NCI-H187 treated with DMSO at 0.1 percent for 48 hours (cell line): ENCODE results near the gene ABCC11.
"Not testable (repeated sequence)": the region's sequence is repeated elsewhere in the genome, so short reads cannot be mapped to it uniquely, and the experiment has no call there.

Source experiments
- DNase-seq: peaks from one replicate; lab custom pipeline; 2025; lab: John Stamatoyannopoulos, UW

Gene ABCC11

DNA sequence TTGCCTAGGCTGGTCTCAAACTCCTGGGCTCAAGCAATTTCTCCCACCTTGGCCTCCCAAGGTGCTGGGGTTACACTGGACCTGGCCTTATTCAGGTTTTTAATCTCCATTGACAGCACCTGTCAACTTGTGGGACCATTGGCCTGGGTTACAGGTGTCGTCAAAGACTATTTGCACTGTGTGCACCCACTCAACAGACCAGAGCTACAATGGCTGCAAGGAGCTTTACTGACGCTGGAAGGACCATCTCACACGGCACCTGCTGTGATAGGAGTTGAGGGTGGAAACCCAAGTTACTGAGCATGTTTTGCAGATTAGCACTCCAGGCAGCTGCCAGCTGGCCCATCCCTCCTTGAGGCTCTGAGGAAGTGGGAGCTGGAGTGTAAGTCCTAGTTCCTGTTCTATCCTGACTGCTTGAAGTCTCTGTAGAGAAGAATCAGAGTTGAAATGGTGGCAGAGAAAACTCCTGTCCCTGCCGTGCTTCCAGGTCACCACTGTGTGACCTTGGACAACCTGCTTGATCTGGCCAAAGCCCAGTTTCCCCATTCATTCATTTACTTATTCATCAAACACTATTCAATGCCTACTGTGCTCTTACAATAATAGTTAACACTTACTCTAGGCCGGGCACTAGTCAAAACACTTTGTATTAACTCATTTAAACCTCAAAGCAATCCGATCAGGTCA is 45.7 kb downstream of the ABCC11 start:
- no peak for DNase-seq

- peak; percentile 57 for DNase-seq
These were observed 50.0 kb downstream of the ABCC11 start for GRCh38 chr16:48197294-48197693.

DNA sequence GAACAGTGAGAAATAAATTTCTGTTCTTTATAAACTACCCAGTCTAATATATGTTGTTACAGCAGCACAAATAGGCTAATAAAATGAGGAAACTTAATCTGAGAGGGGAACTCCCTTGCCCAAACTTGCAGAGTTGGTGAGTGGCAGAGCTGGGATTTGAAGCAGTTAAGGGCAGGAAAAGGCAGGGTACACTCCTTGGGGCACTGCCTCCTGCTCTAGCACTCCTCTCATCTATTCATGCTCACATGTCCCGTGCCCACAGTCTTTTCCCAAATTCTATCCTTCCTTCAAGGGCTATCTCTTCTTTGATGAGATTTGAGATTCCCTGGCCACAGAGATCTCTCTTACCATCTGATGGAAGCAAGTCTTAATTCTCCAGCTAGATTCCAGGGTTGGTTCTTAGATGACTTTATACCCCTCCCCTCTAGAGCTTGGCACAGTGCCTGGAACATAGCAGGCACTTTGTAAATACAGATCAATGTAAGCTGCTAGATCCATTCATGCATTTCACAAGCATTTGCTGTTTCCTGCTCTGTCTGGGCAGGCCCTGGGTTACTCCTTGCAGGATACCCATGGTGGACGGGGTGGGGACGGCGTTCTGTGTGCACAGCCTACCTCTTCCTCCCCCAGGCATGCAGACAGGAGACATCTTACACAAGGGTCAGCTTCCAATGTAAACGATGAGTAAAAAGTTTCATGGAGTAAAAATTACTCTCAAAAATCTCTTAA is 52.3 kb downstream of the ABCC11 start:
- no peak for DNase-seq

GRCh38 chr16:48193846-48194245 is 53.5 kb downstream of the ABCC11 start:
- DNase-seq = no peak

GRCh38 chr16:48188449-48189102 is 58.8 kb downstream of the ABCC11 start:
- no peak for DNase-seq

GRCh38 chr16:48187779-48188178 is 59.6 kb downstream of the ABCC11 start:
- no peak for DNase-seq

DNA sequence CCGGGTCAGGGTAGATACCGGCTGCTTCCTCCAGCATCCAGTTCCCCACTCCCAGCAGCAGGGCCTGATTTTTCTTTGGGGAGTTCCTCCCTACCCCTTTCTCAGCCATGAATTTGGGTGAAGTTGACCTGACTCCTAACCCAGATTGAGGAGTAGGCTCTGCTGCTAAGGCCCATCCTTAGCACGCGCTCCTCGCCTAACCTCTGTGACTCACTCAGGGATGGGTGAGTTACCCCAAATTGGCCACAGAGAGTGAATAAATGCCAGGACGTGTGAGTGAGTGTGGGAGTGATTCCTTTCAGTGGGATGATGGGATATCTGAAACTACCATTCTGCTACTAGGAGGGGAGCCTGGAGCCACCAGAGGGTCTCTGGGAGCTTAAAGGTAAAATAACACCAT is 62.7 kb downstream of the ABCC11 start:
- DNase-seq = no peak

DNA sequence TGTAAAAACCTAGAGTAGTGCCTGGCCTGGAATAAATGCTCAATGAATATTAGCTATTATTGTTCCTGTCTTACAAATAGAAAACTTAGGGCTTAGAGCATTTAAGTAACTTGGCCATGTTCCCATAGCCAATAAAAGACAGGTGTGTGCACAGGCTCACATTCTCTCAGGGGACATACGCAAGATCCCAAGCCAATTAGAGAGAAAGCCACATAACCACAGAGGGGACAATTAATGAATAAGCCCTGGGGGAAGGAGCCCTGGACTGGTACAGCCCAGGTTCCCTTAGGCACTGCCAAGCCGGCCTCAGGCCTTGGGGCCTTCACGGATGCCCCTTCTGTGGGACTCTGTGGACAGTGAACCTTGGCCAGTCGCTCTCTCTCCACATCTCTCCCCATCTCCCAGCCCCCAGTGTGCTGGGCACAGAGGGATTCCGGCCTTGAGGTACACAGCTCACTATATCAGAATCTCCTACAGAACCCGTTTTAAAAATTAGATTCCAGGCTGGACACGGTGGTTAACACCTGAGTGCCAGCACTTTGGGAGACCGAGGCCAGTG is 64.3 kb downstream of the ABCC11 start:
- no peak for DNase-seq

DNA sequence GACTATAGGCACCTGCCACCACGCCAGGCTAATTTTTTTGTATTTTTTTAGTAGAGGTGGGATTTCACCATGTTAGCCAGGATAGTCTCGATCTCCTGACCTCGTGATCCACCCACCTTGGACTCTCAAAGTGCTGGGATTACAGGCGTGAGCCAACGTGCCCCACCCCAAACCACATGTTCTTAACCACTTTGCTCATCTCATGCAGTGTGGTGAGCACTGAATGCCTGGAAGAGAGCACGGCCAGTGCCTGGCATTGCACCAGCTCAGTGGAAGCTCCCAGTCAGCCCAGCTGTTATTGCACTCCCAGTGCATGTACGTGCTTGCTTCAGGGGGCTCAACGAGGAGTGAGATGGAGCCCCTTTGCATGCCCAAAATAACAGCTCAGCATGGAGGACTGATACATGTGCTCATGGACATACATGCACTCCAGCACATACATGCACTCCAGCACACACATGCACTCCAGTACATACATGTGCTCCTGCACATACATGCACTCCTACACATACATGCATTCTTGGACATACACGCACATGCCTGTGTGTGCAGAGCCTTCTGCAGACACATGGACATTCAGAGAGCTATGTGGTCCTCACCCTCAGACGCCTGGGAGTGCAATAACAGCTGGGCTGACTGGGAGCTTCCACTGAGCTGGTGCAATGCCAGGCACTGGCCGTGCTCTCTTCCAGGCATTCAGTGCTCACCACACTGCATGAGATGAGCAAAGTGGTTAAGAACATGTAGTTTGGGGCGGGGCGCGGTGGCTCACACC is 65.4 kb downstream of the ABCC11 start:
- DNase-seq = not testable (repeated sequence)

DNA sequence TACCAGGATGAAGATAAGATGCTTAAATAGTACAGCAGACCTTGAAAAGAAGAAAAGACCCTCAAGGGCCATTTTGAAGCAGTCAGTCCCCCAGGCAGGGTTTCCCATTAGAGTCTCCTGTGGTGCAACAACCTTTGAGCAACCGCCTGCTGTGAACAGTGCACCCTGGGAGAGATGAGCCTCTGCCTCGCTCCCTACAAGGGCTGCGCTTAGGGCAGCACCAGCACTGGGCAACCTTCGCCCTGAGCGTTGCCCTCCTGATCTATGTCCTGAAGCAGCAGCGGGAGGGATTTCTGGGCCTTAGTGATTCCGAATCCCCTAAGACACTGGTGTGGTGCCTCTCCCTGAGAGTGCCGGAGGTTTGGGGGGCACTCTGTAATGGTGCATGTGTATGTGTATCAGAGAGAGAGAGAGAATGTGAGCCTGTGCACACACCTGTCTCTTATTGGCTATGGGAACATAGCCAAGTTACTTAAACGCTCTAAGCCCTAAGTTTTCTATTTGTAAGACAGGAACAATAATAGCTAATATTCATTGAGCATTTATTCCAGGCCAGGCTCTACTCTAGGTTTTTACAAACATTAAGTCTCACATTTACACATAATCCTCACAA is 66.4 kb downstream of the ABCC11 start:
- no peak for DNase-seq

DNA sequence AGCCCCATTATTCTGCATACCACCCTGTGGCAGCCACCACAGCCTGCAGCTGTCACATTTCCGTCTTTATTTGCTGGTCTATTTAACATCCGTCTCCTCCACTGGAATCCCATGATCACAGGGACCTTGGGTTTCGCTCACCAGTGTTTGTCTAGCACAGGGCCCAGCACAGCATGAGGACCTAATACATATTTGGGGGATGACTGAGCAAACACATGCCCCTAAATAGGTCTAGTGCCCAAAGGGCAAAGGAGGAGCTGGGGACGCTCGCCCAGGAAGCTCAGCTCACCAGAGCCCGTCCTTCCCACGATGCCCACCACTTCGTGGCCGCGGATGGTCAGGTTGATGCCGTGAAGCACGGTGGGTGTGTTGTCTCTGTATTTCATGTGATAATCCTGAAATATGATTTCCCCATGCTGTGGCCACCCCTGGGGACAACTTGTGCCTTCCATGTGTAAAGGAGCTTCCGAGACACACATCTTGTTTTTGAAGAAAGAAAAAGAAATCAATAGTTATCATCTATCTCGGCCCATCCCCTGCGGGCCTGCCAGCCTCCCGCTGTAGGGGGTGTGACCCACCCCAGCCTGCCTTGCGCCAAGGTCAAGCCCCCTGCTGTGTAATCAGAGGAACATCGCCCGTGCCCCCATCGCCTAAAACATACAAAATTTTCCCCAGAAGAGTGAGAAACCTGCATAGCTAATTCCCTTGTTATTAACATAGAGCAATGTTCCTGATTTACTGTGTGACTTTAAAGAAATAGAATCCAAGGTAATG is 70.5 kb downstream of the ABCC11 start:
- no peak for DNase-seq

- DNase-seq = no peak
These were observed 73.5 kb downstream of the ABCC11 start for GRCh38 chr16:48173889-48174288.

GRCh38 chr16:48172682-48173081 is 74.7 kb downstream of the ABCC11 start:
- DNase-seq = no peak

GRCh38 chr16:48169896-48170295 is 77.4 kb downstream of the ABCC11 start:
- no peak for DNase-seq

GRCh38 chr16:48168075-48168474 is 79.3 kb downstream of the ABCC11 start:
- no peak for DNase-seq

- not testable (repeated sequence) for DNase-seq
These were observed 80.7 kb downstream of the ABCC11 start for GRCh38 chr16:48166617-48167016.

DNA sequence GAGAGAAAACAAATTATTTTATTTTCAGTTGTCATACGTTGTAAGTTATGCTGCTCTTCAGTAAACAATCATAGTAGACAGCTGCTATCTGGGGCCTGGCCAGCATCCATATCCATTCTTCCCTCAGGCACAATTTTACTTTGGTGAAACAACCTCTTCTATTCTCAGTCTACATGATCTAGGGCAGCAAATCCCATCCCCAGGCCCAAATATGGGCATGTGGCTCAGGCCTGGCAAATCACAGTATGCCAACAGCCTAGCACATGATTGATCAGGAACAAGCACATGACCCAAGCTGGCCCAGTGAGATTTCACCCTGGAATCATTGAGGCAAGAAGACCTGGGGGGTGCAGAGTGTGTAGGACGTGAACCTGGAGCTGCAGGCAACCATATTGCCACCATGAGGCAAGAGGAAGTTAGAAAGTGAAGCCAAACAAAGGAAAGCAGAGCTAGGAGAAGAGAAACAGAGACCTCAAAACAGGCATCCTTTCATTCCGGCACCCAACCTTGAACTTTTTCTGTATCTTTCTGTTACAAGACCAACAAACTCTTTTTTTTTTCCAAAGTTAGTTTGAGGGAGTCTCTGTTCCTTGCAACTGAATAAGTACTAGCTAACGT is 81.3 kb downstream of the ABCC11 start:
- no peak for DNase-seq

DNA sequence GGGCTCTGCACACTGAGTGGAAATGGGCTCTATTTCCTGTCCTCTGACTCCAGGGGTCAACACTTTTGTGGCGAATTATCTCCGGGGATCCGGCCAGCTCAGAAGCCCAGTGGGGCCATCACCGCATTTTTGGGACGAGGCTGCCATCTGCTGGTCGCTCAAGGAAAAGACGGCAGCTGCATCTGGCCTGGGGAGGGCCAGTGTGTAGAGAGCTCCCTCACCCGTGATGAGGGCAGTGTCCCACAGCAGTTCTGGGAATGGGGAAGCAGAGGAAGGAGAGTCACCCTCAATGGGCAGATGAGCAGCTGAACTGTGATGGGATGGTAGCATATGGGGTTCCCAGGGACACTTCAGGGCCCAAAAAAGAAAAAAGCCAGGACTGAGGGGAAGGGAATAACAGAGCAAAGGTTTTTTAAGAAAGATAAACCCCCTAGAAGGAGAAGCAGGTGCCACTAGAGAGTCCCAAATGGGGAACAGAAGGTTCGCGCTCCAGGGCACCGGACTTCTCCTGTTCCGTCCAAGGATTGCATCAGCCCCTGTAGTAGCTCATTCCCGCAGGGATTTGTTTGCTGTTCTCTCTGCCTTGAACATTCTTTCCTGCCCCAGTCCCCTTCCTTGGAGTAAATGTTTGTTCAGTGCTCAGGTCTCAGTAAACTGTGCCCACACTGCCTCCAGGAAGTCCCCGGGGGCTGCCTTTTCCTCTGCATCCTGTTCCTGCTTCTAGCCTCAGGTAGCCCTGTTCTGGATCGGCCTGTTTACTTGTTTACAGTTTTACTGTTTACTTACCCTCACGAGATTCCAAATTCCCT is 82.2 kb downstream of the ABCC11 start:
- no peak for DNase-seq

DNA sequence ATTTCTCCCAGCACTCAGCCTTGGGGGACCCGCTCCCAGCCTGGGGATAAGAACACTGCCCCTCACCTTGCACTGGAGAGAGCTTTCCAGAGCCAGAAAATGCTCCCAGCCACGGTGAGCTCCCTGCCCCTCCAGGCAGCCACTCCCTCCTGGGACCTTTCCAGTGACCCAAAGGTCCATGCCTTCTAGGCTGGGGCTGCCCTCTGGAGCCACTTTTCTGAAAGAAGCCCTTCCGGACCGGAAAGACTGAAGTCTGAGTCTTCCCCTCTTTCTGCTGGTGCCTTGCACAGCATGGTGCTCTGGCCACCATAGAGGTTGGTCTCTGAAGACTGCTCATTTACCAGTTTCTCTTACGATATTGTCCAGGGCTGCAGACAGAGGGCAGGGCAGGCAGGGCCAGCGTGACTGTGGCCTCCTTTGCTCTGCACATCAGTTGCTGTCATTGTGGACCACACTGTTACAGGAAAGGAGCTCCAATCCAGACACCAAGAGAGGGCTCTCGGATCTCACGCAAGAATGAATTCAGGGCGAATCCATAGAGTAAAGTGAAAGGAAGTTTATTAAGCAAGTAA is 84.4 kb downstream of the ABCC11 start:
- DNase-seq = no peak
